Esophagus squamous epithelium (tissue), 4 donors: ENCODE data around the gene TMEM60.

ENCODE experiments used
- CTCF ChIP-seq, 6 experiments: fragments of 450-650 bp in 4 of 6; fragments of 200-600 bp in 2 of 6; sonication (generic) in 2 of 6; IDR thresholded peaks; one replicate each; pipeline ENCODE4 v1.5.1; 2016 to 2019; ENCODE audit warnings: antibody characterized with exemption in 6 of 6, mild to moderate bottlenecking in 4 of 6, moderate library complexity in 4 of 6
- POLR2A ChIP-seq, 4 donors: fragments of 450-650 bp; IDR thresholded peaks; one replicate each; pipeline ENCODE4 v1.6.1; 2017; ENCODE audit warnings: antibody characterized with exemption in 4 of 4, mild to moderate bottlenecking in 4 of 4, moderate library complexity in 3 of 4

GRCh38 chr7:77783111-77783510 is 15.1 kb downstream of the TMEM60 start:
- TF ChIP-seq POLR2A (IDR thresholded peaks at IDR 0.05) (no peak), CTCF (IDR thresholded peaks at IDR 0.05) (no peak)
